Brain pericyte (primary cell): ENCODE data around the gene LYZ.

Experiments used
- DNase-seq: peaks from one replicate; pipeline ENCODE4 v3.0.0-alpha.2; 2012; ENCODE audit warnings: low read depth, low spot score

Gene LYZ

GRCh38 chr12:69338936-69339335, 9.2 kb upstream of the LYZ start:
- no peak for DNase-seq

- no peak for DNase-seq
Observed at GRCh38 chr12:69339999-69340398, 8.2 kb upstream of the LYZ start.

- DNase-seq: no peak
Observed at GRCh38 chr12:69341328-69341727, 6.9 kb upstream of the LYZ start.

- no peak for DNase-seq
Observed at GRCh38 chr12:69342421-69342820, 5.8 kb upstream of the LYZ start.

- no peak for DNase-seq
Observed at GRCh38 chr12:69343357-69343756, 4.8 kb upstream of the LYZ start.

- no peak for DNase-seq
Observed at GRCh38 chr12:69343885-69344612, 4.1 kb upstream of the LYZ start.

- no peak for DNase-seq
Observed at GRCh38 chr12:69345077-69345476, 3.1 kb upstream of the LYZ start.

GRCh38 chr12:69345742-69346141, 2.4 kb upstream of the LYZ start:
- DNase-seq: no peak

GRCh38 chr12:69350002-69350626, 1.9 kb downstream of the LYZ start:
- DNase-seq: no peak

- no peak for DNase-seq
Observed at GRCh38 chr12:69350777-69351176, 2.6 kb downstream of the LYZ start.

GRCh38 chr12:69351462-69352236, 3.5 kb downstream of the LYZ start:
- no peak for DNase-seq

- no peak for DNase-seq
Observed at GRCh38 chr12:69352904-69353303, 4.7 kb downstream of the LYZ start.

- DNase-seq: no peak
Observed at GRCh38 chr12:69354172-69354555, 6.0 kb downstream of the LYZ start.

- DNase-seq: no peak
Observed at GRCh38 chr12:69354556-69355187, 6.5 kb downstream of the LYZ start.

- DNase-seq: no peak
Observed at GRCh38 chr12:69355363-69356028, 7.3 kb downstream of the LYZ start.

- peak; percentile 66 for DNase-seq
Observed at GRCh38 chr12:69359531-69360347, 11.6 kb downstream of the LYZ start, which contains the start of gene YEATS4. YEATS4 (plus strand) TSS chr12:69359743; CDS start chr12:69359973, 230 bp downstream.

- no peak for DNase-seq
Observed at GRCh38 chr12:69360348-69360672, 12.1 kb downstream of the LYZ start.

- DNase-seq: no peak
Observed at GRCh38 chr12:69366796-69367195, 18.6 kb downstream of the LYZ start.

GRCh38 chr12:69368171-69368570, 20.0 kb downstream of the LYZ start:
- DNase-seq: no peak

GRCh38 chr12:69383074-69383473, 34.9 kb downstream of the LYZ start:
- DNase-seq: no peak

GRCh38 chr12:69385038-69385437, 36.9 kb downstream of the LYZ start:
- DNase-seq: no peak
